Hepatocyte (in vitro differentiated cells): Measurements from ENCODE around the gene STEAP3. TPM values are rescaled to one million over a fixed set of nuclear protein-coding genes. Genes with fewer than 3 reads are reported as not detected.

Experiments
- DNase-seq: peaks from one replicate; pipeline ENCODE4 v3.0.0-alpha.2; 2016; ENCODE audit warnings: low spot score
- H2AFZ ChIP-seq: fragments of 200-600 bp; sonication (generic); 2 replicates; pipeline ENCODE4 v1.6.0; 2016; ENCODE audit warnings: antibody characterized with exemption, mild to moderate bottlenecking
- H3K27ac ChIP-seq: fragments of 200-600 bp; sonication (generic); 2 replicates; pipeline ENCODE4 v1.5.1; 2016; ENCODE audit warnings: mild to moderate bottlenecking
- H3K27me3 ChIP-seq: fragments of 200-600 bp; sonication (generic); 2 replicates; pipeline ENCODE4 v1.6.1; 2016
- H3K36me3 ChIP-seq: fragments of 200-600 bp; sonication (generic); replicated peaks from 2 replicates; pipeline ENCODE4 v1.5.1; 2016; ENCODE audit warnings: low read depth; ENCODE audit not compliant: insufficient read depth
- H3K4me1 ChIP-seq: fragments of 200-600 bp; sonication (generic); 2 replicates; pipeline ENCODE4 v1.5.1; 2016; ENCODE audit warnings: mild to moderate bottlenecking, moderate library complexity; ENCODE audit not compliant: insufficient read depth
- H3K4me2 ChIP-seq: fragments of 200-600 bp; sonication (generic); 2 replicates; pipeline ENCODE4 v1.6.0; 2016
- H3K4me3 ChIP-seq: fragments of 200-600 bp; sonication (generic); 2 replicates; pipeline ENCODE4 v1.5.1; 2016; ENCODE audit warnings: mild to moderate bottlenecking
- H3K79me2 ChIP-seq: fragments of 200-600 bp; sonication (generic); 2 replicates; pipeline ENCODE4 v1.6.0; 2017; ENCODE audit warnings: mild to moderate bottlenecking
- H3K9me2 ChIP-seq: fragments of 200-600 bp; sonication (generic); replicated peaks from 2 replicates; pipeline ENCODE4 v1.6.0; 2017; ENCODE audit warnings: mild to moderate bottlenecking; ENCODE audit not compliant: insufficient read depth
- H3K9me3 ChIP-seq: fragments of 200-600 bp; sonication (generic); 2 replicates; pipeline ENCODE4 v1.5.1; 2016; ENCODE audit warnings: low read depth, mild to moderate bottlenecking
- H4K20me1 ChIP-seq: fragments of 200-600 bp; sonication (generic); 2 replicates; pipeline ENCODE4 v1.6.0; 2016; ENCODE audit warnings: mild to moderate bottlenecking; ENCODE audit not compliant: insufficient read depth, poor library complexity, severe bottlenecking
- CTCF ChIP-seq: fragments of 200-600 bp; sonication (generic); IDR thresholded peaks from 2 replicates; pipeline ENCODE4 v1.5.1; 2016; ENCODE audit warnings: antibody characterized with exemption, mild to moderate bottlenecking; ENCODE audit not compliant: poor library complexity
- EZH2 ChIP-seq: fragments of 200-600 bp; sonication (generic); IDR thresholded peaks from 2 replicates; pipeline ENCODE4 v1.6.1; 2016; ENCODE audit warnings: antibody characterized with exemption, mild to moderate bottlenecking, borderline replicate concordance
- EZH2phosphoT487 ChIP-seq: fragments of 200-600 bp; sonication (generic); IDR thresholded peaks from one replicate; pipeline ENCODE4 v1.6.1; 2018; ENCODE audit warnings: antibody characterized with exemption, mild to moderate bottlenecking, low read depth, moderate library complexity; ENCODE audit not compliant: unreplicated experiment, severe bottlenecking
- WGBS: methylation state at CpG from one replicate; pipeline ENCODE4 v1.1.6; 2016; ENCODE audit warnings: low lambda C conversion rate; ENCODE audit errors: missing lambda C conversion rate; 5-methylcytosine and 5-hydroxymethylcytosine counted together
- polyA plus RNA-seq: library from polyadenylated mRNA; unstranded; fragments of >200 nt; fragmentation: Nextera tagmentation; extraction: Ambion mirVana; gene quantifications from 2 replicates; pipeline ENCODE4 v1.2.1, GENCODE V29; 2016
- total RNA-seq: library from RNA; depleted of rRNA; stranded (reverse); fragments of >200 nt; gene quantifications from 2 replicates; pipeline ENCODE4 v1.2.3, GENCODE V29; 2014

Gene STEAP3
- total and polyA plus RNA-seq, 2 experiments from 2014 or later = 11.2 to 12.0 TPM

GRCh38 chr2:119206201-119206600 lies 17.4 kb upstream of the STEAP3 start:
- no peaks in the 10 kb centered on the region for H4K20me1 ChIP-seq
- H3K36me3 ChIP-seq = no peaks in the 10 kb centered on the region
- H3K9me2 ChIP-seq = no peaks in the 10 kb centered on the region
- 74% methylated on average over 2 of the region's 2 CpGs for WGBS
- H2AFZ ChIP-seq = no peak overlapping the region
- no peak overlapping the region for H3K4me2 ChIP-seq
- no peak overlapping the region for H3K27ac ChIP-seq
- no peak overlapping the region for H3K4me3 ChIP-seq
- no peaks in the 10 kb centered on the region for H3K79me2 ChIP-seq
- no peak for DNase-seq
- TF ChIP-seq EZH2 (no peak), CTCF (no peak)
- no peaks in the 10 kb centered on the region for H3K4me1 ChIP-seq
- H3K27me3 ChIP-seq = no peaks in the 10 kb centered on the region
- no peaks in the 10 kb centered on the region for H3K9me3 ChIP-seq

- Histone ChIP-seq H3K79me2 (no peaks in the 10 kb centered on the region), H3K27me3 (no peaks in the 10 kb centered on the region), H3K9me2 (no peaks in the 10 kb centered on the region), H3K4me3 (no peak overlapping the region), H3K9me3 (no peaks in the 10 kb centered on the region), H3K27ac (no peak overlapping the region), H3K4me1 (no peaks in the 10 kb centered on the region), H3K36me3 (no peaks in the 10 kb centered on the region), H2AFZ (no peak overlapping the region), H3K4me2 (no peak overlapping the region), H4K20me1 (no peaks in the 10 kb centered on the region)
- 85% methylated on average over 2 of the region's 2 CpGs for WGBS
- DNase-seq = no peak
- TF ChIP-seq EZH2phosphoT487 (no peak), EZH2 (no peak), CTCF (no peak)
Observed at GRCh38 chr2:119207447-119207846, 16.2 kb upstream of the STEAP3 start.

GRCh38 chr2:119208791-119209203 lies 14.8 kb upstream of the STEAP3 start:
- TF ChIP-seq CTCF (no peak), EZH2phosphoT487 (no peak), EZH2 (no peak)
- no peaks in the 10 kb centered on the region for H3K79me2 ChIP-seq
- no peak overlapping the region for H3K4me2 ChIP-seq
- no peaks in the 10 kb centered on the region for H4K20me1 ChIP-seq
- no peaks in the 10 kb centered on the region for H3K4me1 ChIP-seq
- WGBS = 67% methylated on average over 4 of the region's 4 CpGs
- H3K36me3 ChIP-seq = no peaks in the 10 kb centered on the region
- no peak for DNase-seq
- no peaks in the 10 kb centered on the region for H3K9me2 ChIP-seq
- H3K27ac ChIP-seq = no peak overlapping the region
- no peak overlapping the region for H2AFZ ChIP-seq
- no peak overlapping the region for H3K4me3 ChIP-seq
- H3K9me3 ChIP-seq = no peaks in the 10 kb centered on the region
- H3K27me3 ChIP-seq = no peaks in the 10 kb centered on the region
